Gastroesophageal sphincter (tissue), 3 donors: ENCODE results near the gene ITGAE.

Experiments used
- CTCF ChIP-seq, 4 experiments: fragments of 200-600 bp in 2 of 4; fragments of 450-650 bp in 2 of 4; sonication (generic) in 1 of 4; IDR thresholded peaks; one replicate each; pipeline ENCODE4 v1.5.1; 2017 to 2019; ENCODE audit warnings: antibody characterized with exemption in 4 of 4, mild to moderate bottlenecking in 2 of 4, moderate library complexity in 2 of 4
- POLR2A ChIP-seq, 2 donors: fragments of 450-650 bp; IDR thresholded peaks; one replicate each; pipeline ENCODE4 v1.6.1; 2017; ENCODE audit warnings: antibody characterized with exemption in 2 of 2, mild to moderate bottlenecking in 2 of 2, moderate library complexity in 1 of 2

- TF ChIP-seq POLR2A (IDR thresholded peaks at IDR 0.05) (no peak), CTCF (IDR thresholded peaks at IDR 0.05) (no peak)
Observed at GRCh38 chr17:3815122-3815521, 14.1 kb upstream of the ITGAE start.
